GM21786 (cell line): Measurements from ENCODE around the gene SLC19A1.

Experiments used
- ATAC-seq: cut with Tn5 transposase; IDR thresholded peaks from one replicate; pipeline ENCODE4 v1.9.1; 2021; ENCODE audit not compliant: unreplicated experiment

The SLC19A1 gene

GRCh38 chr21:45545691-45546531 is 3.7 kb upstream of the SLC19A1 start:
- no peak for ATAC-seq

GRCh38 chr21:45545236-45545570 is 3.0 kb upstream of the SLC19A1 start:
- no peak for ATAC-seq

- ATAC-seq = no peak
These were observed 2.4 kb upstream of the SLC19A1 start for GRCh38 chr21:45544449-45545235.

- no peak for ATAC-seq
These were observed 1.6 kb upstream of the SLC19A1 start for GRCh38 chr21:45543710-45544448.

GRCh38 chr21:45543371-45543709 is 1.1 kb upstream of the SLC19A1 start:
- no peak for ATAC-seq

GRCh38 chr21:45542667-45543370 is 579 bp upstream of the SLC19A1 start:
- no peak for ATAC-seq

- ATAC-seq = no peak
These were observed 810 bp downstream of the SLC19A1 start for GRCh38 chr21:45541221-45542039.

GRCh38 chr21:45540601-45540970 is 1.7 kb downstream of the SLC19A1 start:
- no peak for ATAC-seq

- no peak for ATAC-seq
These were observed 2.2 kb downstream of the SLC19A1 start for GRCh38 chr21:45539796-45540600.

- no peak for ATAC-seq
These were observed 3.0 kb downstream of the SLC19A1 start for GRCh38 chr21:45539046-45539795.

- ATAC-seq = no peak
These were observed 3.7 kb downstream of the SLC19A1 start for GRCh38 chr21:45538381-45539045.

GRCh38 chr21:45537746-45538291 is 4.4 kb downstream of the SLC19A1 start:
- ATAC-seq = no peak

GRCh38 chr21:45537111-45537745 is 5.0 kb downstream of the SLC19A1 start:
- no peak for ATAC-seq

- no peak for ATAC-seq
These were observed 5.7 kb downstream of the SLC19A1 start for GRCh38 chr21:45536301-45537081.

- no peak for ATAC-seq
These were observed 6.7 kb downstream of the SLC19A1 start for GRCh38 chr21:45535341-45536081.
